GM23338 (cell line): ENCODE data around the gene CACNA1D. TPM values are rescaled to one million over a fixed set of nuclear protein-coding genes. Genes with fewer than 3 reads are reported as not detected.

Source experiments
- ATAC-seq: fragments of 200-7000 bp; cut with Tn5 transposase; 3 replicates; pipeline ENCODE4 v1.9.1; 2020
- DNase-seq: peaks from one replicate; pipeline ENCODE4 v3.0.0-alpha.2; 2015; ENCODE audit warnings: low spot score
- H2AFZ ChIP-seq: fragments of 200-600 bp; sonication (generic); 2 replicates; pipeline ENCODE4 v1.8.0; 2016; ENCODE audit warnings: antibody characterized with exemption, mild to moderate bottlenecking, moderate library complexity
- H3F3A ChIP-seq: fragments of 200-600 bp; sonication (generic); replicated peaks from 2 replicates; pipeline ENCODE4 v1.8.0; 2017; ENCODE audit warnings: antibody characterized with exemption, mixed run types, low read depth
- H3K27ac ChIP-seq: fragments of 200-600 bp; sonication (generic); 2 replicates; pipeline ENCODE4 v1.6.1; 2016; ENCODE audit warnings: low read depth
- H3K27me3 ChIP-seq: fragments of 200-600 bp; sonication (generic); 2 replicates; pipeline ENCODE4 v1.8.0; 2016; ENCODE audit warnings: mild to moderate bottlenecking, mixed run types, moderate library complexity; ENCODE audit not compliant: insufficient read depth
- H3K36me3 ChIP-seq: fragments of 200-600 bp; sonication (generic); 2 replicates; pipeline ENCODE4 v1.8.0; 2016; ENCODE audit warnings: mild to moderate bottlenecking; ENCODE audit not compliant: insufficient read depth
- H3K4me1 ChIP-seq: fragments of 200-600 bp; sonication (generic); 2 replicates; pipeline ENCODE4 v1.8.0; 2016; ENCODE audit warnings: mild to moderate bottlenecking, moderate library complexity; ENCODE audit not compliant: insufficient read depth
- H3K4me2 ChIP-seq: fragments of 200-600 bp; sonication (generic); 2 replicates; pipeline ENCODE4 v1.7.1; 2017; ENCODE audit warnings: mixed run types
- H3K4me3 ChIP-seq: fragments of 200-600 bp; sonication (generic); 2 replicates; pipeline ENCODE4 v1.6.1; 2016; ENCODE audit warnings: mixed run types
- H3K79me2 ChIP-seq: fragments of 200-600 bp; sonication (generic); replicated peaks from 2 replicates; pipeline ENCODE4 v1.8.0; 2017; ENCODE audit warnings: mild to moderate bottlenecking; ENCODE audit not compliant: insufficient read depth
- H3K9me2 ChIP-seq: fragments of 200-600 bp; sonication (generic); 2 replicates; pipeline ENCODE4 v1.8.0; 2017; ENCODE audit not compliant: insufficient read depth
- H4K20me1 ChIP-seq: fragments of 200-600 bp; sonication (generic); replicated peaks from 2 replicates; pipeline ENCODE4 v1.8.0; 2017; ENCODE audit warnings: mild to moderate bottlenecking; ENCODE audit not compliant: insufficient read depth
- H3K27ac Mint-ChIP-seq: 2 replicates; pipeline ENCODE4 v1.8.0; 2020; ENCODE audit warnings: inconsistent platforms, mild to moderate bottlenecking, moderate library complexity, mixed read lengths
- H3K27me3 Mint-ChIP-seq: 3 replicates; pipeline ENCODE4 v1.8.0; 2022; ENCODE audit warnings: low read depth, mild to moderate bottlenecking, moderate library complexity, mixed read lengths, inconsistent platforms; ENCODE audit not compliant: insufficient read depth, poor library complexity
- H3K36me3 Mint-ChIP-seq: 3 replicates; pipeline ENCODE4 v1.8.0; 2021; ENCODE audit warnings: low read depth, mild to moderate bottlenecking, inconsistent platforms, moderate library complexity, mixed read lengths
- H3K4me1 Mint-ChIP-seq: 3 replicates; pipeline ENCODE4 v1.8.0; 2020; ENCODE audit warnings: mild to moderate bottlenecking, inconsistent platforms, mixed read lengths
- H3K4me3 Mint-ChIP-seq: 3 replicates; pipeline ENCODE4 v1.8.0; 2021; ENCODE audit warnings: moderate library complexity, mild to moderate bottlenecking, inconsistent platforms, mixed read lengths
- H3K9me3 Mint-ChIP-seq: 3 replicates; pipeline ENCODE4 v1.8.0; 2020; ENCODE audit warnings: moderate library complexity, mild to moderate bottlenecking, inconsistent platforms, mixed read lengths
- CREB1 ChIP-seq: fragments of 250-450 bp; sonication (Bioruptor Pico); IDR thresholded peaks from 2 replicates; pipeline ENCODE4 v1.5.0; 2020; ENCODE audit warnings: low read depth, mild to moderate bottlenecking, moderate library complexity
- EZH2phosphoT487 ChIP-seq: fragments of 200-600 bp; sonication (generic); IDR thresholded peaks from one replicate; pipeline ENCODE4 v1.8.1; 2018; ENCODE audit warnings: antibody characterized with exemption; ENCODE audit not compliant: unreplicated experiment
- NANOG ChIP-seq: IDR thresholded peaks from 2 replicates; pipeline ENCODE4 v1.6.1; 2016; ENCODE audit warnings: antibody characterized with exemption, borderline replicate concordance
- POLR2AphosphoS5 ChIP-seq: IDR thresholded peaks from 2 replicates; pipeline ENCODE4 v1.6.1; 2016; ENCODE audit warnings: antibody characterized with exemption, low read depth
- STAT1 ChIP-seq: IDR thresholded peaks from one replicate; pipeline ENCODE4 v1.6.1; 2016; ENCODE audit warnings: antibody characterized with exemption; ENCODE audit not compliant: unreplicated experiment
- ZNF114 ChIP-seq: fragments of 250-450 bp; sonication (Bioruptor Pico); IDR thresholded peaks from 2 replicates; pipeline ENCODE4 v1.5.0; 2020; ENCODE audit warnings: mild to moderate bottlenecking, moderate library complexity
- ZNF331 ChIP-seq: fragments of 250-450 bp; sonication (Bioruptor Pico); IDR thresholded peaks from 2 replicates; pipeline ENCODE4 v1.5.0; 2020; ENCODE audit warnings: low read depth, mild to moderate bottlenecking, moderate library complexity
- polyA plus RNA-seq: library from polyadenylated mRNA; unstranded; fragments of >200 nt; fragmentation: Nextera tagmentation; extraction: Ambion mirVana; gene quantifications from 2 replicates; pipeline ENCODE4 v1.2.1, GENCODE V29; 2016
- total RNA-seq: library from RNA; depleted of rRNA; stranded (reverse); fragments of >200 nt; shearing (Covaris generic); gene quantifications from 2 replicates; pipeline ENCODE4 v1.2.3, GENCODE V29; 2014
- TF ChIP-seq, protein P1 (sequence below): fragments of 250-450 bp; sonication (Bioruptor Pico); IDR thresholded peaks from 2 replicates; pipeline ENCODE4 v1.5.0; 2020; ENCODE audit warnings: mild to moderate bottlenecking, moderate library complexity
- TF ChIP-seq, protein P2 (sequence below), 2 experiments: fragments of 200-600 bp in 1 of 2; sonication (generic) in 1 of 2; conservative IDR thresholded peaks; 2 replicates each; pipeline versions ENCODE4 v1.5.1 to v1.6.1; 2016 to 2017; ENCODE audit warnings: antibody characterized with exemption in 2 of 2, low read depth in 2 of 2, mild to moderate bottlenecking in 2 of 2, moderate library complexity in 1 of 2
- TF ChIP-seq, protein P3 (sequence below): IDR thresholded peaks from 2 replicates; pipeline ENCODE4 v1.6.1; 2016; ENCODE audit warnings: antibody characterized with exemption

Gene CACNA1D
- total and polyA plus RNA-seq, 2 experiments from 2014 or later = 1.7 to 1.8 TPM

DNA sequence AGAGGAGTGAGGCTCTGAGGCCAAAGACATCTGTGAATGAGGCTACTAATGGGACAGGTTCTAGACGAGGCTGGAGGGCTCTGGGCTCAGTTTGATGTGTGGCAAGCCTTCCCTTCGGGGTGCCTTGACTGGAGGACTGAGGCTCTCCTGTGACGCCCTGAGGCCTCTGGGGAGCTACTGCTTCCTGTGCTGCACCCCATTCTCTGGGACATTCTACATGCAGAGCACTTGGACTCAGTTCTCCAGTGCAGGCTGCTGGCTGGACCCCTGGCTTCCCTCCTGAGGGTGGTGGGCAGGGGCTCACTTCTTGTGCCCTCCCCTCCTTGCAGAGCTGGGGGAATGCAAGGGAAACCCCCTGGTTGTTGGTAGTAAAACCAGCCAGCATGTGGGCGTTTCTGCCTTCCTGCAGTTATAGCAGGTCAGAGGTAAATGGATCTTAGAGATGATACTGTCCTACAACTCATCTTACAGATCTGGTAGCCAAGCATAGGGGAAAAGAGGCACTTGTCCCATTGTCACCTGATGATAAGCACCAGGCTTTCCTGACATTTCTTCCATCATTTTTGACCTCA lies 218.5 kb downstream of the CACNA1D start (continued):
- TF ChIP-seq, protein P1, sequence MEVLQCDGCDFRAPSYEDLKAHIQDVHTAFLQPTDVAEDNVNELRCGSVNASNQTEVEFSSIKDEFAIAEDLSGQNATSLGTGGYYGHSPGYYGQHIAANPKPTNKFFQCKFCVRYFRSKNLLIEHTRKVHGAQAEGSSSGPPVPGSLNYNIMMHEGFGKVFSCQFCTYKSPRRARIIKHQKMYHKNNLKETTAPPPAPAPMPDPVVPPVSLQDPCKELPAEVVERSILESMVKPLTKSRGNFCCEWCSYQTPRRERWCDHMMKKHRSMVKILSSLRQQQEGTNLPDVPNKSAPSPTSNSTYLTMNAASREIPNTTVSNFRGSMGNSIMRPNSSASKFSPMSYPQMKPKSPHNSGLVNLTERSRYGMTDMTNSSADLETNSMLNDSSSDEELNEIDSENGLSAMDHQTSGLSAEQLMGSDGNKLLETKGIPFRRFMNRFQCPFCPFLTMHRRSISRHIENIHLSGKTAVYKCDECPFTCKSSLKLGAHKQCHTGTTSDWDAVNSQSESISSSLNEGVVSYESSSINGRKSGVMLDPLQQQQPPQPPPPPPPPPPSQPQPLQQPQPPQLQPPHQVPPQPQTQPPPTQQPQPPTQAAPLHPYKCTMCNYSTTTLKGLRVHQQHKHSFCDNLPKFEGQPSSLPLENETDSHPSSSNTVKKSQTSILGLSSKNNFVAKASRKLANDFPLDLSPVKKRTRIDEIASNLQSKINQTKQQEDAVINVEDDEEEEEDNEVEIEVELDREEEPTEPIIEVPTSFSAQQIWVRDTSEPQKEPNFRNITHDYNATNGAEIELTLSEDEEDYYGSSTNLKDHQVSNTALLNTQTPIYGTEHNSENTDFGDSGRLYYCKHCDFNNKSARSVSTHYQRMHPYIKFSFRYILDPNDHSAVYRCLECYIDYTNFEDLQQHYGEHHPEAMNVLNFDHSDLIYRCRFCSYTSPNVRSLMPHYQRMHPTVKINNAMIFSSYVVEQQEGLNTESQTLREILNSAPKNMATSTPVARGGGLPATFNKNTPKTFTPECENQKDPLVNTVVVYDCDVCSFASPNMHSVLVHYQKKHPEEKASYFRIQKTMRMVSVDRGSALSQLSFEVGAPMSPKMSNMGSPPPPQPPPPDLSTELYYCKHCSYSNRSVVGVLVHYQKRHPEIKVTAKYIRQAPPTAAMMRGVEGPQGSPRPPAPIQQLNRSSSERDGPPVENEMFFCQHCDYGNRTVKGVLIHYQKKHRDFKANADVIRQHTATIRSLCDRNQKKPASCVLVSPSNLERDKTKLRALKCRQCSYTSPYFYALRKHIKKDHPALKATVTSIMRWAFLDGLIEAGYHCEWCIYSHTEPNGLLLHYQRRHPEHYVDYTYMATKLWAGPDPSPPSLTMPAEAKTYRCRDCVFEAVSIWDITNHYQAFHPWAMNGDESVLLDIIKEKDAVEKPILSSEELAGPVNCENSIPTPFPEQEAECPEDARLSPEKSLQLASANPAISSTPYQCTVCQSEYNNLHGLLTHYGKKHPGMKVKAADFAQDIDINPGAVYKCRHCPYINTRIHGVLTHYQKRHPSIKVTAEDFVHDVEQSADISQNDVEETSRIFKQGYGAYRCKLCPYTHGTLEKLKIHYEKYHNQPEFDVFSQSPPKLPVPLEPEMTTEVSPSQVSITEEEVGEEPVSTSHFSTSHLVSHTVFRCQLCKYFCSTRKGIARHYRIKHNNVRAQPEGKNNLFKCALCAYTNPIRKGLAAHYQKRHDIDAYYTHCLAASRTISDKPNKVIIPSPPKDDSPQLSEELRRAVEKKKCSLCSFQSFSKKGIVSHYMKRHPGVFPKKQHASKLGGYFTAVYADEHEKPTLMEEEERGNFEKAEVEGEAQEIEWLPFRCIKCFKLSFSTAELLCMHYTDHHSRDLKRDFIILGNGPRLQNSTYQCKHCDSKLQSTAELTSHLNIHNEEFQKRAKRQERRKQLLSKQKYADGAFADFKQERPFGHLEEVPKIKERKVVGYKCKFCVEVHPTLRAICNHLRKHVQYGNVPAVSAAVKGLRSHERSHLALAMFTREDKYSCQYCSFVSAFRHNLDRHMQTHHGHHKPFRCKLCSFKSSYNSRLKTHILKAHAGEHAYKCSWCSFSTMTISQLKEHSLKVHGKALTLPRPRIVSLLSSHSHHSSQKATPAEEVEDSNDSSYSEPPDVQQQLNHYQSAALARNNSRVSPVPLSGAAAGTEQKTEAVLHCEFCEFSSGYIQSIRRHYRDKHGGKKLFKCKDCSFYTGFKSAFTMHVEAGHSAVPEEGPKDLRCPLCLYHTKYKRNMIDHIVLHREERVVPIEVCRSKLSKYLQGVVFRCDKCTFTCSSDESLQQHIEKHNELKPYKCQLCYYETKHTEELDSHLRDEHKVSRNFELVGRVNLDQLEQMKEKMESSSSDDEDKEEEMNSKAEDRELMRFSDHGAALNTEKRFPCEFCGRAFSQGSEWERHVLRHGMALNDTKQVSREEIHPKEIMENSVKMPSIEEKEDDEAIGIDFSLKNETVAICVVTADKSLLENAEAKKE = no peak
- TF ChIP-seq NANOG (no peak), CREB1 (CRISPR knock-in tag) (no peak), STAT1 (no peak), ZNF114 (CRISPR knock-in tag) (no peak), EZH2phosphoT487 (no peak), ZNF331 (no peak)
- TF ChIP-seq, protein P2, sequence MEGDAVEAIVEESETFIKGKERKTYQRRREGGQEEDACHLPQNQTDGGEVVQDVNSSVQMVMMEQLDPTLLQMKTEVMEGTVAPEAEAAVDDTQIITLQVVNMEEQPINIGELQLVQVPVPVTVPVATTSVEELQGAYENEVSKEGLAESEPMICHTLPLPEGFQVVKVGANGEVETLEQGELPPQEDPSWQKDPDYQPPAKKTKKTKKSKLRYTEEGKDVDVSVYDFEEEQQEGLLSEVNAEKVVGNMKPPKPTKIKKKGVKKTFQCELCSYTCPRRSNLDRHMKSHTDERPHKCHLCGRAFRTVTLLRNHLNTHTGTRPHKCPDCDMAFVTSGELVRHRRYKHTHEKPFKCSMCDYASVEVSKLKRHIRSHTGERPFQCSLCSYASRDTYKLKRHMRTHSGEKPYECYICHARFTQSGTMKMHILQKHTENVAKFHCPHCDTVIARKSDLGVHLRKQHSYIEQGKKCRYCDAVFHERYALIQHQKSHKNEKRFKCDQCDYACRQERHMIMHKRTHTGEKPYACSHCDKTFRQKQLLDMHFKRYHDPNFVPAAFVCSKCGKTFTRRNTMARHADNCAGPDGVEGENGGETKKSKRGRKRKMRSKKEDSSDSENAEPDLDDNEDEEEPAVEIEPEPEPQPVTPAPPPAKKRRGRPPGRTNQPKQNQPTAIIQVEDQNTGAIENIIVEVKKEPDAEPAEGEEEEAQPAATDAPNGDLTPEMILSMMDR (conservative IDR thresholded peaks at IDR 0.05; ENCODE audit: low read depth in 2 of 2) = no peak

GRCh38 chr3:53713626-53714025 lies 219.2 kb downstream of the CACNA1D start:
- no peaks in the 10 kb centered on the region for H3K36me3 Mint-ChIP-seq
- H3K27me3 Mint-ChIP-seq = peaks cover 1% of the 10 kb centered on the region

More at GRCh38 chr3:53713626-53714025, 219.2 kb downstream of the CACNA1D start:
- Histone ChIP-seq H3K4me1 (no peaks in the 10 kb centered on the region), H3K27me3 (no peaks in the 10 kb centered on the region), H3K4me3 (no peak overlapping the region), H3K9me2 (no peaks in the 10 kb centered on the region), H2AFZ (no peak overlapping the region), H3F3A (no peaks in the 10 kb centered on the region), H3K4me2 (no peak overlapping the region), H3K27ac (no peak overlapping the region), H4K20me1 (no peaks in the 10 kb centered on the region), H3K79me2 (no peaks in the 10 kb centered on the region), H3K36me3 (no peaks in the 10 kb centered on the region)
- no peak for TF ChIP-seq POLR2AphosphoS5
- TF ChIP-seq, protein P3, sequence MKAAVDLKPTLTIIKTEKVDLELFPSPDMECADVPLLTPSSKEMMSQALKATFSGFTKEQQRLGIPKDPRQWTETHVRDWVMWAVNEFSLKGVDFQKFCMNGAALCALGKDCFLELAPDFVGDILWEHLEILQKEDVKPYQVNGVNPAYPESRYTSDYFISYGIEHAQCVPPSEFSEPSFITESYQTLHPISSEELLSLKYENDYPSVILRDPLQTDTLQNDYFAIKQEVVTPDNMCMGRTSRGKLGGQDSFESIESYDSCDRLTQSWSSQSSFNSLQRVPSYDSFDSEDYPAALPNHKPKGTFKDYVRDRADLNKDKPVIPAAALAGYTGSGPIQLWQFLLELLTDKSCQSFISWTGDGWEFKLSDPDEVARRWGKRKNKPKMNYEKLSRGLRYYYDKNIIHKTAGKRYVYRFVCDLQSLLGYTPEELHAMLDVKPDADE = no peak
- TF ChIP-seq STAT1 = no peak
- no peaks in the 10 kb centered on the region; the same call in 2 of the 3 replicates for H3K9me3 Mint-ChIP-seq
- ATAC-seq (no peak), DNase-seq (no peak)
- H3K4me1 Mint-ChIP-seq = peaks cover 20% of the 10 kb centered on the region
- H3K4me3 Mint-ChIP-seq = no peak overlapping the region
- no peak overlapping the region for H3K27ac Mint-ChIP-seq
